LNCaP clone FGC (cell line): ENCODE data around the gene PPBP.

Experiments
- DNase-seq: peaks from one replicate; pipeline ENCODE4 v3.0.0-alpha.2; 2011; ENCODE audit warnings: low read depth
- H3K4me3 ChIP-seq: 2 replicates; pipeline ENCODE4 v1.5.1; 2011; ENCODE audit warnings: mild to moderate bottlenecking, low read depth, low read length, control low read depth
- CTCF ChIP-seq: IDR thresholded peaks from 2 replicates; pipeline ENCODE4 v1.5.1; 2012; ENCODE audit warnings: mild to moderate bottlenecking; ENCODE audit not compliant: control insufficient read depth, insufficient read depth; ENCODE audit errors: extremely low read depth

Gene PPBP

DNA sequence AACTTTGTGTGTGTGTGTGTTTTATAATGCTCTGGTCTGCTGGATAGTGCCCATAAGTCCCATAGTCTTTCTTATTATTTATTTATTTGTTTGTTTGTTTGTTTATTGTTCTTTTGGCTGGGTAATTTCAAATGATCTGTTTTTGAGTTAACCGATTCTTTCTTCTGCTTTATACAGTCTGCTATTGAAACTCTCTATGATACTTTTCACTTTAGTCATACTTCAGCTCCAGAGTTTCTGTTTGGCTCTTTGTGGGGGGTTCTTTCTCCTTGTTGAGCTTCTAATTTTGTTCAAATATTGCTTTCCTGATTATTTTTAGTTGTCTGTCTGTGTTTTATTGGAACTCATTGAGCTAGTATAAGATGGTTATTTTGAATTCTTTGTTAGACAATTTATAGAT lies 40.5 kb upstream of the PPBP start:
- no peak for TF ChIP-seq CTCF
- H3K4me3 ChIP-seq = no peak overlapping the region
- DNase-seq = no peak

DNA sequence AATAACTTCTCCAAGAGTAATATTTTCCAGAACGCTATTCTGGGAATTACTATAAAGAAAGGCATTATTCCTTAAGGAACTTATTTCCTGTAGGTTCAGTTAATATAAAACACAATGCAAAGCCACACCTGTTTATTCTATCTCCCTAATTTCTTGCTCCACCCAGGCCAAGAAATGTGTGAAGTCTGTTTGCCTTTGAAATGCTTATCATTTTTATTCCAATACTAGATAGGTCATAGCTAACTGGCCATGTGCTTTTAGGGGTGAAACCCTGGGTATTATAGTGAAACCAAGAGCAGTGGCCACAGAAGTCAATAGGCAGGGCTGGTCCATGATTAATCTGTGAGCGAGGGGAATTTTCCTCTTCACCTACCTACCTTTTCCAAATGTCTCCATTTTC lies 35.7 kb upstream of the PPBP start:
- no peak for DNase-seq
- TF ChIP-seq CTCF = no peak
- no peak overlapping the region for H3K4me3 ChIP-seq

DNA sequence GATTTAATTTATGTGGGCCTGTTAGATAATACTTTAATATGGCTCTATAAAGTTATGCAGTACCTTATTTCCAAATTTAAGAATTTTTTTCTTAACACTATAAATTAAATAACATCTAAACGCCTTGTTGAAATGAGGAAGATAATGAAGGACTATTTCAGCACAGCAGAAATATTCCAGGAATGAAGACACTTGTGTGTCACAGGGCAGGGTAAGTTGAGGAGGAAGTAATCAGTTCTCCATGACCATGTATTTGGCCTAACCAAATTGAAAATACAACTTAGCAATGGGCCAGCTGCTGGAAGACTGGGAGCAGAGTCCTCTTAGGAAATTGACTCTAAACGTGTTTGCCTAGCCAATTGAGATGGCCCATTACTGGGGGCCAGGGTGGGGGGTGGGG lies 33.6 kb upstream of the PPBP start:
- DNase-seq = no peak
- no peak overlapping the region for H3K4me3 ChIP-seq
- TF ChIP-seq CTCF = no peak

DNA sequence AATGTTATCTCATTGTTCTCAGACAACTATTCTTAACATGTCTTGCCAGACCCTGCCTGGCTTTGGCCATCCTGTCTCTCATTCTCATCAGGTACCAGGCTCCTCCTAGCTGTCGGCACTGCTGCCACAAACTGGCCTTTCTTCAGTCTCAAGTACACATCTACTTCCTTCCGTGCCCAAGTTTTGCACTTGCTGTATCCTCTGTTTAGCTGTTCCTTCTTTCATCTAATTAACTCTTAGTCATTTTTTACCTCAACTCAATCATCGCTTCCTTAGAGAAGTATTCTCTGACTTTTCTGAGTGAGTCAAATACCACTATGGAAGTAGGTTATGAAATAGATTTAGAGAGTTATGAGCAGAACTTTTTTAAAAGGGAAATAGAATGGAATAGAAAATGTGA lies 30.8 kb upstream of the PPBP start:
- no peak overlapping the region for H3K4me3 ChIP-seq
- no peak for DNase-seq
- no peak for TF ChIP-seq CTCF

- H3K4me3 ChIP-seq = no peak overlapping the region
- no peak for DNase-seq
- TF ChIP-seq CTCF = no peak
Measured at GRCh38 chr4:74018116-74018515, 30.1 kb upstream of the PPBP start.

DNA sequence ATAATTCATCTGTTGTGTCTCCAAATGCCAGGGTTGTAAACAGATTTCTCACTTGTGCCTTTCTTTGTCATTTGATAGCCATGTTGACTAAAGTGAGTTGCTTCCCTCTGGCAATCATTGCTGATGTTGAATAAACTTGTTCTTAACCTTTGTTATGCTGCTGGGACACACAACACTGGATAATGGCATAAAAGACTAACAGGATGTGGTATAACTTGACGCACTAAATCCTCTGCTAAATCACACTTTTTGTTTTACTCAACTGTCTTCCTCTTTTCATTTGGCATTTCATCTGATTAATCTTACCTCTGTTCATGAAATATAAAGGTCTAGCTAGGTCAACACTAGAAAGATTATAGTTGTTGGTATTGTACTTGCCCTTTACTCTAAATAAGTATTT lies 28.1 kb upstream of the PPBP start:
- DNase-seq = no peak
- no peak overlapping the region for H3K4me3 ChIP-seq
- no peak for TF ChIP-seq CTCF

DNA sequence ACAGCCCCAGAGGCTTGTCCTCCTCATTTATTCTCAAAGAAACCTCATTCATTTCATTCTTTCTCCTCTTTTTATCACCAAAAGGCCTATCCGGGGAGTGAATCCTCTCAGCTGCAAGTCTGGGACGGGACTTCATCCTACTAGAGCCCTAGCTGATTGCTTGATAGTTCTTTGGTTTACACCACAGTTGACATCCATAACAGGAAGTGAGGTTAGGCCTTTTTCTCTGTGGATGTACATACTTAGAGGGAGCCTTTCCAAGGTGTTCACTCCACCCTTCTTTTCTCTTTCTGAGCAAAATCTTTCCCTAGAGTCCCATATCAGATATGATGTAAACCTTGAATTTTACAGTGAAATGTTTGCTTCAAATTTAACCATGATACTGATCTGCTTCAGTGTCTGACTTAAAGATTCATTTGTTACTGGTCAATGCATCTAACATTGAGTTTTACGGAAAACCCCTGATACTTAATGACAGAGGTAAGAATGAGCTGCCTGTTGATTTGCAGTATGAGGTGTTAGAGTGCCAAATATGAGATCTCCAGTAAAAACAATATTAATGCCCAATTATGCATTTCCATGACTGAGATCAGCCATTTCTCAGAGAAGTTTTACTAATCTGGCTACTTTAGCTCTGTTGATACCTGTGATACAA lies 27.3 kb upstream of the PPBP start:
- no peak for DNase-seq
- TF ChIP-seq CTCF = no peak

More for the DNA sequence above, 27.3 kb upstream of the PPBP start:
- H3K4me3 ChIP-seq = no peak overlapping the region
